Measurements from ENCODE around the gene FCN3. TPM values are rescaled to one million over a fixed set of nuclear protein-coding genes. Genes with fewer than 3 reads are reported as not detected.

Gene FCN3
- polyA plus RNA-seq, 4 donors: 0.06 to 3.6 (median 1.3) TPM

DNA sequence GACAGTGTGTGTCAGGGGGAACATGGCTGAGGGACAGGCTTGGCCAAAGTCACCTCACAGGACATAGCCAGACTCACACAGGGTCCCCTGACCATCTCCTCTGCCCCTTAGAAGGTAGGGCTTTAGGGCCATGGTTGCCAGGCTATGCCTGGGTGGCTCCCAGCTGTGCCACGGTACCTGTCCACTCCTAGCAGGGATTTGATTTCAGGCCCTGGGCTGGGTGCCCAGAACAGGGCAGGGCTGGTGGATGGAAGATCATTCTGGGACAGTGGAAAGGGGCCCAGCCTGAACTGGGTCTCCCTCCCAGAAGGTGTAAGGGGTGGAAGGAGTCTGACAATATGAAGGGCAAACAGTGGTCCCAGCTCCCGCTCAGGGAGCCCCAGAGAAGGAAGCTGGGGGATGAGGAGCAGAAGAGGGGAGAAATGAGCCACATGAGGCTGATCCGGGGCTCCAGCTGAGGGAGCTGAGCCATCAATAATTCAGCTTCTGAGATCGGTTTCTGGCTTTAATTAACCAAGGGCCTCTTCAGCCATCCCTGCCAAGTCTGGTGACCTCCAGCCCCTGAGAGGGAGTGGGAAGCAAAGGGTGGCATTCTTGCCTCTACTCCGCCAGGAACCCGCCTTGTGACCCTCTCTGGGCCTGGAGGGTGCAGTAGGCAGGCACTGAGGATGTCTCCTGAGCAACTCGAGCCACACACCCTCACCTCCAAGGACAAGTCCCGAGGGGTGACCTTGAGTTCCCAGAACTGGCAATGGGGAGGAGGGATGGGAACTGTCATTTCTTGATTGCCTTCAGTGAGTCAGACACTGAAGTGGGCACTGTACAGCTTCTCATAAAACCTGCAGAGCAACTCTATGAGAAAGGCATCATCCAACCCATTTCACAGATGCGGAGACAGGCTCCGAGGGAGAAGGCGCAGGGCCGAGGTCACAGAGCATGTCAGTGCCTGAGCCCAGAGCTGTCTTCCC is 6.4 kb upstream of the FCN3 start:
- H3K9me3 ChIP-seq (ENCODE audit: control insufficient read depth in 2 of 2, insufficient read depth in 1 of 2, low read depth in 1 of 2, low read length in 1 of 2): no peaks in the 10 kb centered on the region
- no peak overlapping the region for H3K4me3 ChIP-seq (ENCODE audit: low read depth in 1 of 3, low read length in 3 of 3)
- peaks cover 0 to 4% (median 0%) of the 10 kb centered on the region in 3 donors for H3K4me1 ChIP-seq (ENCODE audit: control insufficient read depth in 3 of 3, insufficient read depth in 2 of 3, low read depth in 1 of 3, low read length in 2 of 3)
- H3K27me3 ChIP-seq (ENCODE audit: control insufficient read depth in 3 of 3, insufficient read depth in 3 of 3, low read length in 3 of 3): peaks cover 0 to 16% (median 2%) of the 10 kb centered on the region in 3 donors
- FAIRE-seq: no peak
- no peak for DNase-seq
- 57 to 75% (median 61%) methylated on average over 12 of the region's 12 CpGs for WGBS, 3 donors
- H3K36me3 ChIP-seq (ENCODE audit: control insufficient read depth in 3 of 3, insufficient read depth in 2 of 3, low read depth in 1 of 3, low read length in 3 of 3): no peaks in the 10 kb centered on the region
- no peak overlapping the region for H3K27ac ChIP-seq (ENCODE audit: low read depth in 1 of 3, low read length in 2 of 3)

DNA sequence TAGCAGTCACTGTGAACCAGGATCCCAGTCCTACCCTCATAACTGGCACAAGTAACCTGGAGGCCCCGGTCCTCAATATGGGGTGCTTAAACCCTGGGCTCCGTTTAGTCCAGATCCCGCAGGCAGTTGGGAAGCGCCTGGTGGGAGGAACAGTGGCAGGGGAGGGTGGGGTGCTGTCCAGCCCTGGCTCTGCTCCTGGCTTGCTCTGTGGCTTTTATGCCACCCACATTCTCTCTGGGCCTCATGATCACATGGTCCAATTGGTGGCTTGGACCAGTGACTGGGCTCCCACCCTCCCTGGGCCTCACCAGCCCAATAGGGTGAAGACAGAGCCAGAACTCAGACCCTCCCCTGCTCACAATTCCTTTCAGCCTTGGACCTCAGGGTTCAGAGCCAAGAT is 5.6 kb upstream of the FCN3 start:
- 88 to 96% (median 90%) methylated on average over 4 of the region's 4 CpGs for WGBS, 3 donors
- Histone ChIP-seq H3K27ac (ENCODE audit: low read depth in 1 of 3, low read length in 2 of 3) (no peak overlapping the region), H3K4me3 (ENCODE audit: low read depth in 1 of 3, low read length in 3 of 3) (no peak overlapping the region)

DNA sequence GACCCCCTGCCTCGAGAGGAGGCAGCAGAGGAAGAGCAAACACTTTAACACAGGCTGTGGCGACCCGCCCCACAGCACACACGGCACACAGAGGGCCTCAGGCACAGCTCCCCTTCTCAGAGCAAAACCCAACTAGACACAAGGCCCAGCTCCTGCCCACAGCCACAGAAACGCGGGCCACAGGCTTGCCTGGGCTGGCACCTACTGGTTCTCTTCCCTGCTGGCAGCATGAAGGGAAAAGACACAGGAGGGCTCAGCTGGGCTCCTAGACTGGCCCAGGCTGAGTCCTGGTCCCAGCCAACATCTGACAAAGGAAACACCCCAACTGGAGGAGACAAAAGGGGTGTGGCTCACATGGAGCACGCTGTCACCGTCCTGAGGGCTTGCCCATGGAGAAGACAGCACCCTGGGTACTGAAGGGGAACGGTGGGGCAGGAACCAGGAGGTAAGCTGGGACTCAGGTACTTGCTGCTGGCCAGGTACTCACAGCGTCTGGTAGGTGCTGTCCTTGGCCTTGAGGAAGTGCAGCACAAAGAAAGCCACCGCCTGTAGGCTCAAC is 5.0 kb upstream of the FCN3 start:
- peaks cover 0 to 16% (median 2%) of the 10 kb centered on the region in 3 donors for H3K27me3 ChIP-seq (ENCODE audit: control insufficient read depth in 3 of 3, insufficient read depth in 3 of 3, low read length in 3 of 3)
- H3K27ac ChIP-seq (ENCODE audit: low read depth in 1 of 3, low read length in 2 of 3): no peak overlapping the region
- WGBS, 3 donors: 75 to 80% (median 77%) methylated on average over 11 of the region's 11 CpGs
- no peak overlapping the region for H3K4me3 ChIP-seq (ENCODE audit: low read depth in 1 of 3, low read length in 3 of 3)
- H3K36me3 ChIP-seq (ENCODE audit: control insufficient read depth in 3 of 3, insufficient read depth in 2 of 3, low read depth in 1 of 3, low read length in 3 of 3): no peaks in the 10 kb centered on the region
- no peaks in the 10 kb centered on the region for H3K9me3 ChIP-seq (ENCODE audit: control insufficient read depth in 2 of 2, insufficient read depth in 1 of 2, low read depth in 1 of 2, low read length in 1 of 2)
- peaks cover 0 to 4% (median 0%) of the 10 kb centered on the region in 3 donors for H3K4me1 ChIP-seq (ENCODE audit: control insufficient read depth in 3 of 3, insufficient read depth in 2 of 3, low read depth in 1 of 3, low read length in 2 of 3)
- DNase-seq (no peak), FAIRE-seq (no peak)

More for the DNA sequence above, 5.6 kb upstream of the FCN3 start:
- Histone ChIP-seq H3K4me1 (ENCODE audit: control insufficient read depth in 3 of 3, insufficient read depth in 2 of 3, low read depth in 1 of 3, low read length in 2 of 3) (peaks cover 0 to 4% (median 0%) of the 10 kb centered on the region in 3 donors), H3K9me3 (ENCODE audit: control insufficient read depth in 2 of 2, insufficient read depth in 1 of 2, low read depth in 1 of 2, low read length in 1 of 2) (no peaks in the 10 kb centered on the region), H3K27me3 (ENCODE audit: control insufficient read depth in 3 of 3, insufficient read depth in 3 of 3, low read length in 3 of 3) (peaks cover 0 to 16% (median 2%) of the 10 kb centered on the region in 3 donors), H3K36me3 (ENCODE audit: control insufficient read depth in 3 of 3, insufficient read depth in 2 of 3, low read depth in 1 of 3, low read length in 3 of 3) (no peaks in the 10 kb centered on the region)
- DNase-seq: no peak
- no peak for FAIRE-seq

DNA sequence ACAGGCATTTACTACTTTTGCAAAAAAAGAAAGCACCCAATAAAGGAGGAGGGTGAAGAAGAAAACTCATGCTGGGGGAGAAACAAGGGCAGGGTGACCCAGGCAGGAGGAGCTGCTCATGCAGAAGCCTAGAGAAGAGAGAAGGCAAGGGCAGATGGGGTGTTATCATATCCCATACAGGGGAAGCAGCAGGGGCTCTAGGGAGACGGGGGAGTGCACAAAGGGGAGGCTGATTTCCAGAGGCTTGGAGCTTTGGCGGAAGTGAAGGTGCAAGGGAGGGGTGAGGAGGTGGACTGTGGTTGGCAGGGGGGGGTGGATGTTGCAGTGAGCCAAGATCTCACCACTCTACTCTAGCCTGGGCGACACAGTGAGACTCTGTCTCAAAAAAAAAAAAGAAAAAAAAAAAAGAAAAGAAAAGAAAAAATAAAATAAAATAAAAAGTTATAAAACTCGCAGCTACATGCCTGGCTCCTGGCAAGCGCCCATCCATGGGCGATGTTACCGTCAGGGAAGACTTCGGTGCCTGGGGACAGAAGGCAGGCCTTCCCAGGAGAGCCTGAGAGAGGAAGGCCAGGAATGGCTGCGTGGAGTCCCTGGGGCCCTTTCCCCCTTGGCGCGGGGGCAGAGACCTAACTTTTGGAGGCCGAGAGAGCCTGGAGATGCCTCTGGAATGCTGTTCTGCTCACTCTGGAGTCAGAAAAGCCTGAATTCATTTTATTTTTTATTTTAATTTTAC is 3.3 kb upstream of the FCN3 start:
- WGBS, 3 donors: 81 to 92% (median 89%) methylated on average over 12 of the region's 12 CpGs
- FAIRE-seq: no peak

DNA sequence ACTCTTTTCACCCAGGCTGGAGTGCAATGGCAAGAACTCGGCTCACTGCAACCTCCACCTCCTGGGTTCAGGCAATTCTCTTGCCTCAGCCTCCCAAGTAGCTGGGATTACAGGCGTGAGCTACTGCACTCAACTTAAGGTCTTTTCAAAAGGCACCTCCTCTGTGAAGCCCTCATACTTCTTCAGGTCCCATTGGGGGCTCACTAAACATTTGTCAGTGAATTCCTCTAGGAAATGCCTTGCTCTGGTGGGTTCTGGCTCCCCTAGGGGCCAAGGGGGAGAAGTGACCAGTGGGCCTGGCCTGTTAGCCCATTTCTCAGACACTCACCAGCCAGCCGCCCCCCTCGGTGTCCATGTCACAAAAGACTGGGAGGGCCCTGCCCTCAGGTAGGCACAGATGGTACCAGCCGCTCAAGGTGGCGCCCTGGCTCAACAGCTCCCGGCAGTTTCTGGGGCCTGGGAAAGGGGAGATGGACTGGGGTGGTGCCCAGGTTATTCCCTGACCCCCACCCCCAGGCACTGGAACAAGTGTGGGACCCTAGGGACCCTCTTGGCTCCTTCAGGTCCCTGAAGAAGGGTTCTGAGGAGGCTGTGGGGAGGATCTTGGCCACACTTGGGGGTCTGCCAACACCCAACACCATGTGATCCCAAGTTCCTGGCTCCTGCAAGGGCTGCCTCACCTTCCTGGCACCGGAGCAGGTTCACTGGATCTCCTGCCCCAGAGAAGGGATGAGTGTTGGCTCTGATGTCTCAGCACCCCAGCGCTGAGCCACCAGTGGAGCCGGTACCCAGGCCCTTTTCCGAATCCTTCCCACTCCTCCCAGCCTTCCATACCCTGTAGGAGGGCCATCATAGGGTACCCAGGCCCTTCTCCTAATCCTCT is 1.6 kb downstream of the FCN3 start:
- no peaks in the 10 kb centered on the region for H3K36me3 ChIP-seq (ENCODE audit: control insufficient read depth in 3 of 3, insufficient read depth in 2 of 3, low read depth in 1 of 3, low read length in 3 of 3)
- H3K27ac ChIP-seq (ENCODE audit: low read depth in 1 of 3, low read length in 2 of 3): no peak overlapping the region
- DNase-seq (no peak), FAIRE-seq (no peak)
- H3K27me3 ChIP-seq (ENCODE audit: control insufficient read depth in 3 of 3, insufficient read depth in 3 of 3, low read length in 3 of 3): no peaks in the 10 kb centered on the region
- no peaks in the 10 kb centered on the region for H3K9me3 ChIP-seq (ENCODE audit: control insufficient read depth in 2 of 2, insufficient read depth in 1 of 2, low read depth in 1 of 2, low read length in 1 of 2)
- H3K4me3 ChIP-seq (ENCODE audit: low read depth in 1 of 3, low read length in 3 of 3): no peak overlapping the region
- no peaks in the 10 kb centered on the region for H3K4me1 ChIP-seq (ENCODE audit: control insufficient read depth in 3 of 3, insufficient read depth in 2 of 3, low read depth in 1 of 3, low read length in 2 of 3)
- WGBS, 3 donors: 76 to 85% (median 80%) methylated on average over 11 of the region's 11 CpGs

More for the DNA sequence above, 3.3 kb upstream of the FCN3 start:
- no peak overlapping the region for H3K27ac ChIP-seq (ENCODE audit: low read depth in 1 of 3, low read length in 2 of 3)
- no peak overlapping the region for H3K4me3 ChIP-seq (ENCODE audit: low read depth in 1 of 3, low read length in 3 of 3)
- peaks cover 0 to 3% (median 0%) of the 10 kb centered on the region in 3 donors for H3K4me1 ChIP-seq (ENCODE audit: control insufficient read depth in 3 of 3, insufficient read depth in 2 of 3, low read depth in 1 of 3, low read length in 2 of 3)
- DNase-seq: no peak
- no peaks in the 10 kb centered on the region for H3K36me3 ChIP-seq (ENCODE audit: control insufficient read depth in 3 of 3, insufficient read depth in 2 of 3, low read depth in 1 of 3, low read length in 3 of 3)
- no peaks in the 10 kb centered on the region for H3K9me3 ChIP-seq (ENCODE audit: control insufficient read depth in 2 of 2, insufficient read depth in 1 of 2, low read depth in 1 of 2, low read length in 1 of 2)
- H3K27me3 ChIP-seq (ENCODE audit: control insufficient read depth in 3 of 3, insufficient read depth in 3 of 3, low read length in 3 of 3): peaks cover 0 to 16% (median 2%) of the 10 kb centered on the region in 3 donors

DNA sequence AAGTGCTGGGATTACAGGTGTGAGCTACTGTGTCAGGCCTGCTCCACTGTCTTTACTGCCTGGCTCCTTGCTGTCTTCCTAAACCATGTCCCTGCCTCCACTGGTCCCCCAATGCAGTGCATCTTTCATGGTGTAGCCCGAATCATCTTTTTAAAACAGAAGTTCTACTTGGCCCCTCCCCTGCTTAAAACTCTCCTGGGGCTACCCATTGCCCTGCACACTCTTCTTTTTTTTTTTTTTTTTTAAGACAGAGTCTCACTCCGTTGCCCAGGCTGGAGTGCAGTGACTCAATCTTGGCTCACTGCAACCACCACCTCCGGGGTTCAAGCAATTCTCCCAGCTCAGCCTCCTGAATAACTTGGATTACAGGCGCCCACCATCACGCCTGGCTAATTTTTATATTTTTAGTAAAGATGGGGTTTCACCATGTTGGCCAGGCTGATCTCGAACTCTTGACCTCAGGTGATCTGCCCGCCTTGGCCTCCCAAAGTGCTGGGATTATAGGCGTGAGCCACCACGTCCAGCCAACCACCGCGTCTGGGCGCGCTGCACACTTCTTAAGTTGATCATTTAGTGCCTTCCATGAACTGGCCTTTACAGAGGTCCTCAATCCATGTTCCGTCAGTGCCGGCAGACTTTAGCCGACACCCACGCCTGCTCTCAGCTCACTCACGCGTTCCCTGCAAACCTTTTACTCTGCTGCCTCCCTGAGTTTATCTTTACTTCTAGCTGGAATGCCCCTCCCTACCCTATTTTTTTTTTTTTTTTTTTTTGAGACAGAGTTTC is 2.4 kb downstream of the FCN3 start:
- WGBS, 3 donors: 61 to 81% (median 65%) methylated on average over 19 of the region's 19 CpGs
- H3K36me3 ChIP-seq (ENCODE audit: control insufficient read depth in 3 of 3, insufficient read depth in 2 of 3, low read depth in 1 of 3, low read length in 3 of 3): no peaks in the 10 kb centered on the region
- H3K27ac ChIP-seq (ENCODE audit: low read depth in 1 of 3, low read length in 2 of 3): no peak overlapping the region
- H3K4me3 ChIP-seq (ENCODE audit: low read depth in 1 of 3, low read length in 3 of 3): no peak overlapping the region
- no peaks in the 10 kb centered on the region for H3K9me3 ChIP-seq (ENCODE audit: control insufficient read depth in 2 of 2, insufficient read depth in 1 of 2, low read depth in 1 of 2, low read length in 1 of 2)
- peaks cover 0 to under 1% (median 0%) of the 10 kb centered on the region in 3 donors for H3K4me1 ChIP-seq (ENCODE audit: control insufficient read depth in 3 of 3, insufficient read depth in 2 of 3, low read depth in 1 of 3, low read length in 2 of 3)
- no peak for DNase-seq
- FAIRE-seq: no peak
- no peaks in the 10 kb centered on the region for H3K27me3 ChIP-seq (ENCODE audit: control insufficient read depth in 3 of 3, insufficient read depth in 3 of 3, low read length in 3 of 3)

DNA sequence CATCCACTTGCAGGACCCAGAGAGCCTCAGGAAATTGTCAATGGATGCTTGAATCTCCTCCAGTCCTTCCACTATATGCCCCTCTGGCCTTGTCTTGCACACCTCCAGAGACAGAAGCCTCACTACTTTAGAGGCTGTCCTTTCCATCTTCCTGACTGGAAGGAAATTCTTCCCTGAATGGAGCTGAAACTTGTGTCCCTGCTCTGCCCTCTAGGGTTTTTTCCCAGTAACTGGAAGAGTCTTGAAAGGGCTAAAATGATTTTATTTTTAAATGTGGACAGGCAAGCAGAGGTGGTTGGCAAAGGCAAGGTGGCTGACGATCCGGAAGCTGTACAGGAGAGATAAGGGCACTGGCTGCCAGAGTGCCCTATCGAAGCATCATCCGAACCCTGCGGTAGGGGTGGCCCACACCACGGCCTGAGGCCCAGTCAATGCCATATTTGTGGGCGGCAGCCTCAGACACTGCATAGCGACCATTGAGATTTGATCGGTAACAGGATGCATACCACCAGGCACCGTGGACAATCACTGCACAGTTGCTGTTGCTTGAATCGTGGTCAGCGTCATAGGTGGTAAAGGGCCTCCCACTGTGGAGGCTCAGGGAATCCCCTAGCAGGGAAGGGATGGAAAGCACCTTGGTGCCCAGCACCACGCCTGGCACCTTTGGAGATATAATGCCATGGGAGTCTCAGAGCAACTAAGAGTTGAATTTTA is 5.6 kb downstream of the FCN3 start:
- no peaks in the 10 kb centered on the region for H3K36me3 ChIP-seq (ENCODE audit: control insufficient read depth in 3 of 3, insufficient read depth in 2 of 3, low read depth in 1 of 3, low read length in 3 of 3)
- WGBS, 3 donors: 57 to 68% (median 58%) methylated on average over 13 of the region's 13 CpGs

More for the DNA sequence above, 5.6 kb downstream of the FCN3 start:
- DNase-seq (no peak), FAIRE-seq (no peak)
- Histone ChIP-seq H3K4me3 (ENCODE audit: low read depth in 1 of 3, low read length in 3 of 3) (no peak overlapping the region), H3K4me1 (ENCODE audit: control insufficient read depth in 3 of 3, insufficient read depth in 2 of 3, low read depth in 1 of 3, low read length in 2 of 3) (peaks cover 0 to 18% (median 4%) of the 10 kb centered on the region in 3 donors), H3K9me3 (ENCODE audit: control insufficient read depth in 2 of 2, insufficient read depth in 1 of 2, low read depth in 1 of 2, low read length in 1 of 2) (no peaks in the 10 kb centered on the region), H3K27ac (ENCODE audit: low read depth in 1 of 3, low read length in 2 of 3) (no peak overlapping the region), H3K27me3 (ENCODE audit: control insufficient read depth in 3 of 3, insufficient read depth in 3 of 3, low read length in 3 of 3) (no peaks in the 10 kb centered on the region)
